Osteoblast (primary cell): Measurements from ENCODE around the gene CAMTA1. TPM values are rescaled to one million over a fixed set of nuclear protein-coding genes. Genes with fewer than 3 reads are reported as not detected.

Source experiments
- DNase-seq: peaks from one replicate; pipeline ENCODE4 v3.0.0; 2011; ENCODE audit warnings: low spot score, mixed read lengths; ENCODE audit not compliant: insufficient read length; ENCODE audit errors: missing footprints
- H2AFZ ChIP-seq: 2 replicates; pipeline ENCODE4 v1.6.0; 2011; ENCODE audit warnings: mild to moderate bottlenecking, low read length
- H3K27ac ChIP-seq: 2 replicates; pipeline ENCODE4 v1.5.1; 2011; ENCODE audit warnings: mild to moderate bottlenecking, low read depth, low read length, moderate library complexity
- H3K27me3 ChIP-seq: 2 replicates; pipeline ENCODE4 v1.6.0; 2012; ENCODE audit warnings: mild to moderate bottlenecking, control low read depth, inconsistent platforms, low read length, moderate library complexity; ENCODE audit not compliant: insufficient read depth
- H3K36me3 ChIP-seq: 2 replicates; pipeline ENCODE4 v1.5.1; 2011; ENCODE audit warnings: mild to moderate bottlenecking, low read length, control low read depth, moderate library complexity; ENCODE audit not compliant: insufficient read depth
- H3K4me1 ChIP-seq: 2 replicates; pipeline ENCODE4 v1.5.1; 2011; ENCODE audit warnings: mild to moderate bottlenecking, low read length, control low read depth, moderate library complexity; ENCODE audit not compliant: insufficient read depth
- H3K4me2 ChIP-seq: 2 replicates; pipeline ENCODE4 v1.6.0; 2011; ENCODE audit warnings: mild to moderate bottlenecking, low read length; ENCODE audit not compliant: insufficient read depth
- H3K4me3 ChIP-seq: fragments of 200-600 bp; sonication (generic); 3 replicates; pipeline ENCODE4 v1.5.1; 2012; ENCODE audit warnings: mild to moderate bottlenecking, low read length, inconsistent platforms; ENCODE audit not compliant: insufficient read depth
- H3K79me2 ChIP-seq: 2 replicates; pipeline ENCODE4 v1.6.0; 2012; ENCODE audit warnings: mild to moderate bottlenecking, low read length, control low read depth, inconsistent platforms; ENCODE audit not compliant: insufficient read depth
- H3K9me3 ChIP-seq: 2 replicates; pipeline ENCODE4 v1.5.1; 2011; ENCODE audit warnings: low read depth, low read length, control low read depth
- H4K20me1 ChIP-seq: 2 replicates; pipeline ENCODE4 v1.6.0; 2012; ENCODE audit warnings: mild to moderate bottlenecking, low read length, control low read depth; ENCODE audit not compliant: insufficient read depth
- CTCF ChIP-seq: IDR thresholded peaks from 2 replicates; pipeline ENCODE4 v1.5.1; 2011; ENCODE audit warnings: mild to moderate bottlenecking, low read depth, low read length, moderate library complexity; ENCODE audit errors: extremely low read depth
- total RNA-seq: library from RNA; depleted of rRNA; stranded (reverse); fragments of >200 nt; gene quantifications from 2 replicates; pipeline ENCODE4 v1.2.3, GENCODE V29; 2012

Gene CAMTA1
- total RNA-seq, 1 donor: 47.4 TPM

DNA sequence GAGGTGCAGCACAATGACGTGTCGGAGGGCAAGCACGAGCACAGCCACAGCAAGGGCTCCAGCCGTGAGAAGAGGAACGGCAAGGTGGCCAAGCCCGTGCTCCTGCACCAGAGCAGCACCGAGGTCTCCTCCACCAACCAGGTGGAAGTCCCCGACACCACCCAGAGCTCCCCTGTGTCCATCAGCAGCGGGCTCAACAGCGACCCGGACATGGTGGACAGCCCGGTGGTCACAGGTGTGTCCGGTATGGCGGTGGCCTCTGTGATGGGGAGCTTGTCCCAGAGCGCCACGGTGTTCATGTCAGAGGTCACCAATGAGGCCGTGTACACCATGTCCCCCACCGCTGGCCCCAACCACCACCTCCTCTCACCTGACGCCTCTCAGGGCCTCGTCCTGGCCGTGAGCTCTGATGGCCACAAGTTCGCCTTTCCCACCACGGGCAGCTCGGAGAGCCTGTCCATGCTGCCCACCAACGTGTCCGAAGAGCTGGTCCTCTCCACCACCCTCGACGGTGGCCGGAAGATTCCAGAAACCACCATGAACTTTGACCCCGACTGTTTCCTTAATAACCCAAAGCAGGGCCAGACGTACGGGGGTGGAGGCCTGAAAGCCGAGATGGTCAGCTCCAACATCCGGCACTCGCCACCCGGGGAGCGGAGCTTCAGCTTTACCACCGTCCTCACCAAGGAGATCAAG, 878.3 kb downstream of the CAMTA1 start:
- Histone ChIP-seq H3K27me3 (no peaks in the 10 kb centered on the region), H3K27ac (no peak overlapping the region), H3K4me2 (no peak overlapping the region), H3K36me3 (no peaks in the 10 kb centered on the region), H2AFZ (no peak overlapping the region), H3K4me3 (no peak overlapping the region), H3K9me3 (no peaks in the 10 kb centered on the region), H3K79me2 (no peaks in the 10 kb centered on the region), H3K4me1 (no peaks in the 10 kb centered on the region), H4K20me1 (no peaks in the 10 kb centered on the region)
- DNase-seq: no peak
- no peak for TF ChIP-seq CTCF

DNA sequence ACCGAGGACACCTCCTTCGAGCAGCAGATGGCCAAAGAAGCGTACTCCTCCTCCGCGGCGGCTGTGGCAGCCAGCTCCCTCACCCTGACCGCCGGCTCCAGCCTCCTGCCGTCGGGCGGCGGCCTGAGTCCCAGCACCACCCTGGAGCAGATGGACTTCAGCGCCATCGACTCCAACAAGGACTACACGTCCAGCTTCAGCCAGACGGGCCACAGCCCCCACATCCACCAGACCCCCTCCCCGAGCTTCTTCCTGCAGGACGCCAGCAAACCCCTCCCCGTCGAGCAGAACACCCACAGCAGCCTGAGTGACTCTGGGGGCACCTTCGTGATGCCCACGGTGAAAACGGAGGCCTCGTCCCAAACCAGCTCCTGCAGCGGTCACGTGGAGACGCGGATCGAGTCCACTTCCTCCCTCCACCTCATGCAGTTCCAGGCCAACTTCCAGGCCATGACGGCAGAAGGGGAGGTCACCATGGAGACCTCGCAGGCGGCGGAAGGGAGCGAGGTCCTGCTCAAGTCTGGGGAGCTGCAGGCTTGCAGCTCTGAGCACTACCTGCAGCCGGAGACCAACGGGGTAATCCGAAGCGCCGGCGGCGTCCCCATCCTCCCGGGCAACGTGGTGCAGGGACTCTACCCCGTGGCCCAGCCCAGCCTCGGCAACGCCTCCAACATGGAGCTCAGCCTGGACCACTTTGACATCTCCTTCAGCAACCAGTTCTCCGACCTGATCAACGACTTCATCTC, 879.1 kb downstream of the CAMTA1 start:
- no peak for DNase-seq
- Histone ChIP-seq H4K20me1 (no peaks in the 10 kb centered on the region), H3K27me3 (no peaks in the 10 kb centered on the region), H3K4me1 (no peaks in the 10 kb centered on the region), H3K36me3 (no peaks in the 10 kb centered on the region), H3K79me2 (no peaks in the 10 kb centered on the region), H3K27ac (no peak overlapping the region), H3K4me2 (no peak overlapping the region), H3K9me3 (no peaks in the 10 kb centered on the region), H3K4me3 (no peak overlapping the region), H2AFZ (no peak overlapping the region)
- no peak for TF ChIP-seq CTCF

- H3K4me1 ChIP-seq: no peaks in the 10 kb centered on the region
- H3K9me3 ChIP-seq: no peaks in the 10 kb centered on the region
- no peak overlapping the region for H3K4me2 ChIP-seq
- H3K27me3 ChIP-seq: no peaks in the 10 kb centered on the region
- H3K4me3 ChIP-seq: no peak overlapping the region
- H3K27ac ChIP-seq: no peak overlapping the region
- H2AFZ ChIP-seq: no peak overlapping the region
- TF ChIP-seq CTCF: no peak
- H3K36me3 ChIP-seq: no peaks in the 10 kb centered on the region
- no peak for DNase-seq
- no peaks in the 10 kb centered on the region for H4K20me1 ChIP-seq
- H3K79me2 ChIP-seq: no peaks in the 10 kb centered on the region
Observed at GRCh38 chr1:7664893-7665250, 879.6 kb downstream of the CAMTA1 start.

DNA sequence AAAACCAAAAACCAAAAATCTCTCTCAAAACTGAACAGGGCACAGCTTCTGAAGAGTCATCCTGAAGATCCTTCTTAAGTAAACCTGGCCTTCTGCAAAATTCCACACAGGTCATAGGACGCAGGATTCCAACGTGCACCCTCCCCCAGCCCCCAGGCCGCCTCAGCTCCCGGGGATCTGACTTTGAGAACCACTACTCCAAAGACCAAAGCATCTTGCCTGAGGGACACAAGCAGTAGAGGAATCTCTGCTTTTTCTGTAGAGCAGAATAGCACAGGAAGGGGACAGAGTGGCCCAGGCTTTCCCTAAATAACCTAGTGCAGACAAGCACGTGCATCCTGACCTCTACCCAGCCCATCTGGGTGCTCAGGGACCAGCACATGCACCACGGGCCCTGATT, 881.0 kb downstream of the CAMTA1 start:
- Histone ChIP-seq H4K20me1 (no peaks in the 10 kb centered on the region), H3K4me3 (no peak overlapping the region), H3K79me2 (no peaks in the 10 kb centered on the region), H3K36me3 (no peaks in the 10 kb centered on the region), H3K27me3 (no peaks in the 10 kb centered on the region), H3K27ac (no peak overlapping the region), H3K9me3 (no peaks in the 10 kb centered on the region), H3K4me2 (no peak overlapping the region), H2AFZ (no peak overlapping the region), H3K4me1 (no peaks in the 10 kb centered on the region)
- no peak for DNase-seq
- TF ChIP-seq CTCF: no peak
